ENCODE data around the gene MOCOS. TPM values are rescaled to one million over a fixed set of nuclear protein-coding genes. Genes with fewer than 3 reads are reported as not detected.

The MOCOS gene
- total RNA-seq, 1 experiment from 2014 or later: 4.2 TPM

DNA sequence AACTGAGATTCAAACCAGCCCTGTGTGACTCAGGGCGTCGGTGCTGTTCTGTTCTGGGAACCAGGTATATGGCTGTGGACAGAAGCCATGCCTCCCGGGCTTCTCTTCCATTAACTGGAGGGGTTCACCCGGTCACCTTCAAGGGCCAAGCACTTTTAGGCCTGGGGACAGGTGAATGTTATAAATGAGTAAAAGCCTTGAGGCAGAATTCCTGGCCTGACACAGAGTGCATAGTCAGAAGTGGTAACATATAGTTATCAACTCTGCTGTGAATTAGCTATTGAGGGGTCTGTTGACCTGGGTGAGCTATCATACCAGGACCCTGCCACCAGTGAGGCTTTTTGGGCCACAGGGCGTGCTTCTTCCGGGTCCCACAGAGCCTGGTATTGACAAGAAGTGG, 112.9 kb downstream of the MOCOS start:
- Mint-ChIP-seq H3K27me3 (ENCODE audit: low read depth) (peaks cover 27% of the 10 kb centered on the region), H3K36me3 (no peaks in the 10 kb centered on the region), H3K4me1 (peaks cover 13% of the 10 kb centered on the region), H3K4me3 (no peak overlapping the region), H3K9me3 (no peaks in the 10 kb centered on the region), H3K27ac (no peak overlapping the region)
- ChIA-PET CTCF (no interaction called here), POLR2A (no interaction called here)
- ATAC-seq: no peak
- TF ChIP-seq ZNF396 (CRISPR knock-in tag; IDR thresholded peaks at IDR 0.05; ENCODE audit: borderline replicate concordance) (no peak), NFE2L1 (CRISPR knock-in tag; IDR thresholded peaks at IDR 0.05) (no peak), TEAD4 (CRISPR knock-in tag; IDR thresholded peaks at IDR 0.05) (no peak), CREB1 (CRISPR knock-in tag; IDR thresholded peaks at IDR 0.05) (no peak), RORB (CRISPR knock-in tag; IDR thresholded peaks at IDR 0.05) (no peak), CREM (CRISPR knock-in tag; IDR thresholded peaks at IDR 0.05) (no peak), SOX15 (CRISPR knock-in tag; IDR thresholded peaks at IDR 0.05) (no peak), ZNF263 (CRISPR knock-in tag; IDR thresholded peaks at IDR 0.05; ENCODE audit: low read depth) (no peak), MXD4 (CRISPR knock-in tag; IDR thresholded peaks at IDR 0.05; ENCODE audit: borderline replicate concordance) (no peak)
- TF ChIP-seq, protein P1, sequence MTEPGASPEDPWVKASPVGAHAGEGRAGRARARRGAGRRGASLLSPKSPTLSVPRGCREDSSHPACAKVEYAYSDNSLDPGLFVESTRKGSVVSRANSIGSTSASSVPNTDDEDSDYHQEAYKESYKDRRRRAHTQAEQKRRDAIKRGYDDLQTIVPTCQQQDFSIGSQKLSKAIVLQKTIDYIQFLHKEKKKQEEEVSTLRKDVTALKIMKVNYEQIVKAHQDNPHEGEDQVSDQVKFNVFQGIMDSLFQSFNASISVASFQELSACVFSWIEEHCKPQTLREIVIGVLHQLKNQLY (CRISPR knock-in tag; IDR thresholded peaks at IDR 0.05): no peak
- TF ChIP-seq, protein P2, sequence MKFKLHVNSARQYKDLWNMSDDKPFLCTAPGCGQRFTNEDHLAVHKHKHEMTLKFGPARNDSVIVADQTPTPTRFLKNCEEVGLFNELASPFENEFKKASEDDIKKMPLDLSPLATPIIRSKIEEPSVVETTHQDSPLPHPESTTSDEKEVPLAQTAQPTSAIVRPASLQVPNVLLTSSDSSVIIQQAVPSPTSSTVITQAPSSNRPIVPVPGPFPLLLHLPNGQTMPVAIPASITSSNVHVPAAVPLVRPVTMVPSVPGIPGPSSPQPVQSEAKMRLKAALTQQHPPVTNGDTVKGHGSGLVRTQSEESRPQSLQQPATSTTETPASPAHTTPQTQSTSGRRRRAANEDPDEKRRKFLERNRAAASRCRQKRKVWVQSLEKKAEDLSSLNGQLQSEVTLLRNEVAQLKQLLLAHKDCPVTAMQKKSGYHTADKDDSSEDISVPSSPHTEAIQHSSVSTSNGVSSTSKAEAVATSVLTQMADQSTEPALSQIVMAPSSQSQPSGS (CRISPR knock-in tag; IDR thresholded peaks at IDR 0.05; ENCODE audit: borderline replicate concordance, low read depth): no peak
- no peak for DNase-seq (ENCODE audit: low spot score)

DNA sequence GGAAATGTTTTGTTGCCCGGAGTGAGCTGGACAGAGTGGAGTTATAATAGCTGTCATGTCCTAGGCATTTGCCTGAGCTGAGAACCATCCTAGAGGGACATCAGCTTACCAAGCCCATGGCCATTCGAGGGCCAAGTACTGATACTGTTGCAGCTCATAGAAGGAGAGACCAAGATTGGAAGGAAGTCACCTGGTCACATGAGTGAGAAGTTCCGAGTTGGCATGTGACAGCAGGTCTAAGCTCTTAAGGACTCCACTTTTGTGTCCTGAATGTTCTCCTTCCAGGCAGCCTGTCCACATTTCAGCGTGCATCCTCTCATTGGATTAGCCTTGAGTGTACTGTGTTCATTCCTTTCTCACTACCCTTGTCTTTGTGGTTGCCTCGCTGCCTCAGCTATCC, 114.6 kb downstream of the MOCOS start:
- ChIA-PET POLR2A (no interaction called here), CTCF (interaction anchor here (1.2 kb wide), 1 partner anchor 110 kb away, joined by 7 read pairs; no protein-coding TSS in a partner anchor)
- no peaks in the 10 kb centered on the region for H3K9me3 Mint-ChIP-seq
- H3K4me3 Mint-ChIP-seq: no peak overlapping the region
- ATAC-seq (no peak), DNase-seq (ENCODE audit: low spot score) (no peak)
- peaks cover 13% of the 10 kb centered on the region for H3K4me1 Mint-ChIP-seq
- no peaks in the 10 kb centered on the region for H3K36me3 Mint-ChIP-seq
- H3K27me3 Mint-ChIP-seq (ENCODE audit: low read depth): peaks cover 27% of the 10 kb centered on the region
- no peak for TF ChIP-seq GRHL2 (CRISPR knock-in tag; IDR thresholded peaks at IDR 0.05; ENCODE audit: insufficient replicate concordance, severe bottlenecking)
- TF ChIP-seq ZNF317 (CRISPR knock-in tag; IDR thresholded peaks at IDR 0.05; ENCODE audit: borderline replicate concordance, low read depth): no peak
- TF ChIP-seq MXD4 (CRISPR knock-in tag; IDR thresholded peaks at IDR 0.05; ENCODE audit: borderline replicate concordance): no peak
- no peak for TF ChIP-seq NR2C2 (CRISPR knock-in tag; IDR thresholded peaks at IDR 0.05)
- no peak for TF ChIP-seq SOX15 (CRISPR knock-in tag; IDR thresholded peaks at IDR 0.05)
- TF ChIP-seq OVOL2 (CRISPR knock-in tag; IDR thresholded peaks at IDR 0.05; ENCODE audit: borderline replicate concordance): no peak
- TF ChIP-seq GTF2I (CRISPR knock-in tag; conservative IDR thresholded peaks at IDR 0.05): no peak
- no peak for TF ChIP-seq ZNF423 (CRISPR knock-in tag; IDR thresholded peaks at IDR 0.05)
- TF ChIP-seq, protein P3, sequence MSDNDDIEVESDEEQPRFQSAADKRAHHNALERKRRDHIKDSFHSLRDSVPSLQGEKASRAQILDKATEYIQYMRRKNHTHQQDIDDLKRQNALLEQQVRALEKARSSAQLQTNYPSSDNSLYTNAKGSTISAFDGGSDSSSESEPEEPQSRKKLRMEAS (CRISPR knock-in tag; IDR thresholded peaks at IDR 0.05): no peak
- TF ChIP-seq, protein P4, sequence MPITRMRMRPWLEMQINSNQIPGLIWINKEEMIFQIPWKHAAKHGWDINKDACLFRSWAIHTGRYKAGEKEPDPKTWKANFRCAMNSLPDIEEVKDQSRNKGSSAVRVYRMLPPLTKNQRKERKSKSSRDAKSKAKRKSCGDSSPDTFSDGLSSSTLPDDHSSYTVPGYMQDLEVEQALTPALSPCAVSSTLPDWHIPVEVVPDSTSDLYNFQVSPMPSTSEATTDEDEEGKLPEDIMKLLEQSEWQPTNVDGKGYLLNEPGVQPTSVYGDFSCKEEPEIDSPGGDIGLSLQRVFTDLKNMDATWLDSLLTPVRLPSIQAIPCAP (CRISPR knock-in tag; IDR thresholded peaks at IDR 0.05): no peak
- no peak for TF ChIP-seq SMAD3 (CRISPR knock-in tag; IDR thresholded peaks at IDR 0.05; ENCODE audit: borderline replicate concordance)
- no peak overlapping the region for H3K27ac Mint-ChIP-seq

DNA sequence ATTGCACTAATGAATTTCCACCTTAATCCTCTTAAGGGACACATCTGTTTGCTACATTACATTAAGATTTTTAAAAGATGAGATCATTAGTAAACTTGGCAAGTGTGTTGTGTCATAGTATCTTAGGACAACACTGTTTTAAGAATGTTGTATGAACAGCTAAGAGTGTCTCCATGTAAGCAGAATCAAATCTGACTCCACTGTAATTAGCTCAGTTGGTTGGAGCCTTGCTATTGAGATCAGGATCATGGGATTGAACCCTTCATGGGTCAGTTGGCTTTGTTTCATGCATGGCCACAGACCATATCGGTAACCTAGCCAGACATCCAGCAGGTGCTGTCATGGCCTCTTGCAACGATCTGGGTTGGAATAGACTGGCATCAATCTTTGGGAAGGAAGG, 115.4 kb downstream of the MOCOS start:
- H3K4me3 Mint-ChIP-seq: no peak overlapping the region
- ChIA-PET CTCF (no interaction called here), POLR2A (no interaction called here)
- H3K9me3 Mint-ChIP-seq: no peaks in the 10 kb centered on the region
- H3K27ac Mint-ChIP-seq: no peak overlapping the region
- H3K4me1 Mint-ChIP-seq: peaks cover 13% of the 10 kb centered on the region
- ATAC-seq: no peak
- no peaks in the 10 kb centered on the region for H3K36me3 Mint-ChIP-seq
- H3K27me3 Mint-ChIP-seq (ENCODE audit: low read depth): peaks cover 27% of the 10 kb centered on the region
- DNase-seq (ENCODE audit: low spot score): no peak
- TF ChIP-seq, protein P5, sequence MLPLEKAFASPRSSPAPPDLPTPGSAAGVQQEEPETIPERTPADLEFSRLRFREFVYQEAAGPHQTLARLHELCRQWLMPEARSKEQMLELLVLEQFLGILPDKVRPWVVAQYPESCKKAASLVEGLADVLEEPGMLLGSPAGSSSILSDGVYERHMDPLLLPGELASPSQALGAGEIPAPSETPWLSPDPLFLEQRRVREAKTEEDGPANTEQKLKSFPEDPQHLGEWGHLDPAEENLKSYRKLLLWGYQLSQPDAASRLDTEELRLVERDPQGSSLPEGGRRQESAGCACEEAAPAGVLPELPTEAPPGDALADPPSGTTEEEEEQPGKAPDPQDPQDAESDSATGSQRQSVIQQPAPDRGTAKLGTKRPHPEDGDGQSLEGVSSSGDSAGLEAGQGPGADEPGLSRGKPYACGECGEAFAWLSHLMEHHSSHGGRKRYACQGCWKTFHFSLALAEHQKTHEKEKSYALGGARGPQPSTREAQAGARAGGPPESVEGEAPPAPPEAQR (CRISPR knock-in tag; IDR thresholded peaks at IDR 0.05): no peak
- TF ChIP-seq, protein P6, sequence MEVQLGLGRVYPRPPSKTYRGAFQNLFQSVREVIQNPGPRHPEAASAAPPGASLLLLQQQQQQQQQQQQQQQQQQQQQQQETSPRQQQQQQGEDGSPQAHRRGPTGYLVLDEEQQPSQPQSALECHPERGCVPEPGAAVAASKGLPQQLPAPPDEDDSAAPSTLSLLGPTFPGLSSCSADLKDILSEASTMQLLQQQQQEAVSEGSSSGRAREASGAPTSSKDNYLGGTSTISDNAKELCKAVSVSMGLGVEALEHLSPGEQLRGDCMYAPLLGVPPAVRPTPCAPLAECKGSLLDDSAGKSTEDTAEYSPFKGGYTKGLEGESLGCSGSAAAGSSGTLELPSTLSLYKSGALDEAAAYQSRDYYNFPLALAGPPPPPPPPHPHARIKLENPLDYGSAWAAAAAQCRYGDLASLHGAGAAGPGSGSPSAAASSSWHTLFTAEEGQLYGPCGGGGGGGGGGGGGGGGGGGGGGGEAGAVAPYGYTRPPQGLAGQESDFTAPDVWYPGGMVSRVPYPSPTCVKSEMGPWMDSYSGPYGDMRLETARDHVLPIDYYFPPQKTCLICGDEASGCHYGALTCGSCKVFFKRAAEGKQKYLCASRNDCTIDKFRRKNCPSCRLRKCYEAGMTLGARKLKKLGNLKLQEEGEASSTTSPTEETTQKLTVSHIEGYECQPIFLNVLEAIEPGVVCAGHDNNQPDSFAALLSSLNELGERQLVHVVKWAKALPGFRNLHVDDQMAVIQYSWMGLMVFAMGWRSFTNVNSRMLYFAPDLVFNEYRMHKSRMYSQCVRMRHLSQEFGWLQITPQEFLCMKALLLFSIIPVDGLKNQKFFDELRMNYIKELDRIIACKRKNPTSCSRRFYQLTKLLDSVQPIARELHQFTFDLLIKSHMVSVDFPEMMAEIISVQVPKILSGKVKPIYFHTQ (CRISPR knock-in tag; IDR thresholded peaks at IDR 0.05): no peak
- TF ChIP-seq ETV6 (CRISPR knock-in tag; IDR thresholded peaks at IDR 0.05): no peak
- TF ChIP-seq, protein P7, sequence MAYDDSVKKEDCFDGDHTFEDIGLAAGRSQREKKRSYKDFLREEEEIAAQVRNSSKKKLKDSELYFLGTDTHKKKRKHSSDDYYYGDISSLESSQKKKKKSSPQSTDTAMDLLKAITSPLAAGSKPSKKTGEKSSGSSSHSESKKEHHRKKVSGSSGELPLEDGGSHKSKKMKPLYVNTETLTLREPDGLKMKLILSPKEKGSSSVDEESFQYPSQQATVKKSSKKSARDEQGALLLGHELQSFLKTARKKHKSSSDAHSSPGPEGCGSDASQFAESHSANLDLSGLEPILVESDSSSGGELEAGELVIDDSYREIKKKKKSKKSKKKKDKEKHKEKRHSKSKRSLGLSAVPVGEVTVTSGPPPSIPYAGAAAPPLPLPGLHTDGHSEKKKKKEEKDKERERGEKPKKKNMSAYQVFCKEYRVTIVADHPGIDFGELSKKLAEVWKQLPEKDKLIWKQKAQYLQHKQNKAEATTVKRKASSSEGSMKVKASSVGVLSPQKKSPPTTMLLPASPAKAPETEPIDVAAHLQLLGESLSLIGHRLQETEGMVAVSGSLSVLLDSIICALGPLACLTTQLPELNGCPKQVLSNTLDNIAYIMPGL (CRISPR knock-in tag; IDR thresholded peaks at IDR 0.05): no peak
- TF ChIP-seq FOXK1 (CRISPR knock-in tag; IDR thresholded peaks at IDR 0.05): no peak
- TF ChIP-seq TEAD4 (CRISPR knock-in tag; IDR thresholded peaks at IDR 0.05): no peak
- no peak for TF ChIP-seq ZNF219 (CRISPR knock-in tag; IDR thresholded peaks at IDR 0.05; ENCODE audit: borderline replicate concordance)
